GM19324 (cell line): ENCODE data around the gene PTPRN2.

ENCODE experiments used
- ATAC-seq: cut with Tn5 transposase; IDR thresholded peaks from one replicate; pipeline ENCODE4 v1.9.1; 2021; ENCODE audit warnings: mild to moderate bottlenecking, moderate library complexity; ENCODE audit not compliant: unreplicated experiment, low FRiP score

The PTPRN2 gene

DNA sequence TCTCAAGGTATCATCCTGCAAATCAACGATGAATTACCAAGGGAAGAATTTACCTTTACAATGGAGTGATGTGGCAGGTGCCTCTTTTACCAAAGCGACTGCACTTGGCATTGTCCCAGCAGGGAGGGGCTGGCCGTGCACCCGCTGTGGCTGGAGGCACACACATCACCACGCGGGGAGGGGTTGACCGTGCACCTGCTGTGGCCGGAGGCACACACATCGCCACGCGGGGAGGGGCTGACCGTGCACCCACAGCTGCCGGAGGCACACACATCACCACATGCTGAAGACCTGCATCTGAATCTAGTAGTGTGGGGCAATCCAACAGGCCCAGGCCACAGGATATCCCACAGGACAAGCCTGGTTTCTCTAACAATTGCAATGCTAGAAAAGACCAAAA is 757.3 kb downstream of the PTPRN2 start:
- no peak for ATAC-seq

DNA sequence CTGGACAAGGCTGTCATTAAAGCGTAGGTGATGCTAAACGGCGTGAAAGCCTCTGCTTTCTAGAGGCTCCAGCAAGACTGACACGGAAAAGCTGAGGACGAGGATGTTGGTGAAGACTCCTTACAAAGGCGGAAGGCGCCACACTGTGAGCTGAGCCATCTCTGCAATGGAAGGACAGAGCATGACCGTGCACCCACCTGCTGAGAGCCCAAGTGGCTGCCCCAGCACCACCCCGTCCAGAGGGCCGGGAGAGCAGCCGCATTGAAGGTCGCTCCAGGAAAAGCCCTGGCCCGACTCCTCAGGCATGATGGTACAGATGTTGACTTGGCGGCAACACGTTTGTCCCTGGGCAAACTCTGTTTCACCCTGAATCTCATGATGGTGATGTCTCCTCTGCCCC is 758.1 kb downstream of the PTPRN2 start:
- no peak for ATAC-seq

DNA sequence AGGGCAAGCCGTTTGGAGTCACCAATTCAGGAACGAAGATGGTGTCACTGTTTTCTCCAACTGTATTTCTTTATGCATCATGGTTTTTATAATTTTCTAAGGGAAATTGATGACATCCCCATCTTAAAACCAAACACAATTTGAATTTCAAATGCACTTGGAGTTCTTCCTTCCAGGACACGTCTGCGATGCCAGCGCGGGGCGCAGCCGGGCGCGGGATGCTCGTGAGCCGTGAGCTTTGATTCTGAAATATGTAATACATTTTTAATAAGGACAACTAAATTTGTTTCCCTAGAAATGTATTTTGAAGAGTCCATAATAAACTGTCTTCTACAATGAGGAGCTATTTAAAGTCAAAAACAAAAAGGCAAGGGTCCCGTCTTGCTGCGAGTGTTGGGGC is 758.7 kb downstream of the PTPRN2 start:
- no peak for ATAC-seq

DNA sequence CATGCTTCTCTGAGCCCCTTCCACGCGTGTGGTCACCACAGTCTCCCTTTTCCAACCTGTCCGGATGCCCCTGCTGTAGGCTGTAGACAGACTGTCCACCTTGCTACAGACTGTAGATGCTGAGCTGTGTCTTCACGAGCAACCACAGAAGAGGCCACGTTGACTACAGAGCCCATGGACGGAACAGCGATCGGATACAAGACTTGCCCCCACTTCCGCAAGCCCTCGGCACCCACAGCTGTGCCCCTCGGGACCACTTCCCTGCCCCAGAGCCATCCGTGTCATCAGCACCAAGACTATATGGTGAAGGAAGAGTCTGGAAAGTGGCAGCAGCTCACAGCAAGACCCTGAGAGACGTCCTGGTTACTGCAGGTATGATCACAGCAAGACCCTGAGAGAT is 759.4 kb downstream of the PTPRN2 start:
- no peak for ATAC-seq

GRCh38 chr7:157827863-157828160 is 759.8 kb downstream of the PTPRN2 start:
- no peak for ATAC-seq

DNA sequence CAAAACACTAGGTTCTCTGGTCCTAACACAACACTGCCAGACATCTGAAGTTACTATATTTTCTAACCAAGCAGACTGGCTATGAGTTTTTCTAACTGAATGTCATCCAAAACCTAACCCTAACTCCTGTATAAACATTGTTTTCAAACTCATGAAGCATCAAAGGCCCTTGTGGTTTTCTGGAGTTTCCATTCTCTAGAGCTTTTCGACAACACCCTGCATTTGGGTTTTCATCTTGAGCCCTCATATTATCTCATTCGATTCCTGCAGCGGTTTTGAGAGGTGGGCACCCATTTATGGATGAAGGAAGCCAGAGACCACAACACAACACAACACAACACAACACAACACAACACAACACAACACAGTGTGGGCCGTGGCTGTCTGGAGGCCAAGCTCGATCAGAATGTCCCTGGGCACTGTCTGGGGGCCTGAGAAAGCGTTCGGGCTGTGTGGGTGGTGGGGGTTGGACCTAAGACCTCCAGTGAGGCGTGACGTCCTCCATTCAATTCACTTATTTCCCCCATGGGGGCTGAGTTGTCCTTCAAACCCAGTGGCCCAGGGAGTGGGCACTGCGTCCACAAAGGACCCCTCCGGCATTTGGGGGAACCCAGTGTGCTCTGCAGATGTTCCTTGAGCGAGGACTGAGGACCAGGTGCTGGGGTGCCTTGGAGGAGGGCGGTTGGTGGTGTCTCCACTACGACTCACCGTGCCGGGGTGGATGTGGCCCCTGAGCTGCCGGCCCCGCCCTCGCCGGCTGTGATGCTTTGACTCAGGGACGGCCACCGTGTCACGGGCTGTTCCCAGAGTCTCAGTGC is 760.4 kb downstream of the PTPRN2 start:
- ATAC-seq: no peak

DNA sequence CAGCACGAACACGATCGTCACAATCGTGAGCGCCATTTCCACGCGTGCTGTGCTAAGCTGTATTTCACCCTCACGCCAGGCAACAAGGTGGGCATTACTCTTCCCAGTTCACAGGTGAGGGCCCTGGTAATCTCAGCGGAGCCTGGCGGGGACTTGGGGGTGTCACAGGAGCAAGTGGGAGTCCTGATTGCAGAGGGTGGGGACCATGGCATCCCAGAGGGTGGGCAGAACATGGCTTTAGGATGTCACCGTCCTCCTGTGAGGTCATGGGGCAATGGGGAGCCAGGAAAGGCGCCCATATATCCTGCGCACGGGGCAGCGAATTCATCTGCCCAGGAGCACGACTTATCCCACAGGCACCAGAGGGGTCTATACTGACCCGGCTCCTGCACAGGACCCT is 761.1 kb downstream of the PTPRN2 start:
- no peak for ATAC-seq

DNA sequence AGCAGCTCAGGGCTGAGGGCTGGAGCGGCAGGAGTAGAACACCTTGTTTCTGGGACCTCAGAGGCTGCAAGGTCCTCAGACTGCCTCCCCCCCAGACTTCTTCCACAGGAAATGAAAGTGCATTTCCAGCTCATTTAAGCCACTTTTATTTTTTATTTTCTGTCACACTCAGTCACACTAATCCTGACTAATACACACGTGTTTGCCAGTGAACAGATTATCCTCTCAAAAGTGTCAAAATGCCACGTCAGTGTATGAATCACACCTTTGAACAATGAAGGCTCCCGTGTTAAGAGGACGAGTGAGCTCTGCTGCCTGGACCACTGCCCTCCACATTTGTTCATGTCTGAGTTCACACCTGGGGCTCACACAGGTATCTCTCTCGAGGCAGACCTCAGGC is 762.3 kb downstream of the PTPRN2 start:
- no peak for ATAC-seq

DNA sequence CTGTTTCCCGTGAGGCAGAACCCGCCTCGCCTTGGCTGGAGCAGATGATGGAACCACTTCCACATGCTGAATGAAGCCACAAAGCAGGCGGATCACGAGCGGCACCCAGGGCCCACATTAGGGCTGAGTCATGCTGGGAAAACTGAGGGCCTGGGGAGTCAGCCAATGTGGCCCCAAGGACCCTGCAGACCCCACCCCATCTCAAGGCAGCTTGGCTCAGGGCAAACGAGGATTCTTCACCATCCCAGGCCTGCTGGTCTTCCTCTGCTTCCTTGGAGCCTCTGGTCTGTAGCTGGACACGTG is 762.9 kb downstream of the PTPRN2 start:
- ATAC-seq: no peak

DNA sequence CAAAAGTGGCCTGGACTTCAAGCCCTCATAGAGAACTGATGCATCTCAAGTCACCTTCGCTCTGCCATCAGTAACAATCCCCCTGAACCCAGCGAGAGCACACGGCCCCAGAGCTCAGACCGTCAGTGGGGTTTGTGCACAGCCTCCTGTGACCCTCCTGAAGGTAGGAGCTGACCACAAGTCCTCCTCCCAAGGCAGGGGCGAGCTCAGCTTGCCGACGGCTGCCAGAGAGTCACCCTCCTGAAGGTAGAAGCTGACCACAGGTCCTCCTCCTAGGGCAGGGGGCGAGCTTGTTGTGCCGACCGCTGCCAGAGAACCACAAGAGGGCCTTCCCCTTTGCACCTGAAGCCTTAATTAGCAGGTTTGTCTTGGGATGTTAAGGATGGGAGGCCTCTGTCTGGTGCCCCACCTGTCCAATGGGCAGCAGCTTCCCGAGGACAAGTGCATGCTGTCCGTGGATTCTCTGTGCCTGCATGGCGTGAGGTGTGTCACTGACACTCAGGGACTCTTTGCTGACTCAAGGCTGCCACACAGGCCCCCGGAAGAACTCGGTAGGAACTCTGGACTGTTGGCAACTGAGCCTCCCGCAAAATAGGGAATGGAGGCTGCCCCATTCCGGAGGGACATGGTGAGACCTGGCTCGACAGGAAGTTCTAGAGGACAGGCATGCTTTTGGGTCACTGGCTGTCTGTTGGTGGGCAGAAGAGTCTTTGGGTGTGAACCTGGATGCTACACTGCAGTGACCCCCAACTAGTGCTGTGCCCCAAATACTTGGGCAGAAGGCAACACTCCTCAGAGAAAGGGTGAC is 763.4 kb downstream of the PTPRN2 start:
- no peak for ATAC-seq

- no peak for ATAC-seq
Observed at GRCh38 chr7:157822688-157823031, 765.0 kb downstream of the PTPRN2 start.

DNA sequence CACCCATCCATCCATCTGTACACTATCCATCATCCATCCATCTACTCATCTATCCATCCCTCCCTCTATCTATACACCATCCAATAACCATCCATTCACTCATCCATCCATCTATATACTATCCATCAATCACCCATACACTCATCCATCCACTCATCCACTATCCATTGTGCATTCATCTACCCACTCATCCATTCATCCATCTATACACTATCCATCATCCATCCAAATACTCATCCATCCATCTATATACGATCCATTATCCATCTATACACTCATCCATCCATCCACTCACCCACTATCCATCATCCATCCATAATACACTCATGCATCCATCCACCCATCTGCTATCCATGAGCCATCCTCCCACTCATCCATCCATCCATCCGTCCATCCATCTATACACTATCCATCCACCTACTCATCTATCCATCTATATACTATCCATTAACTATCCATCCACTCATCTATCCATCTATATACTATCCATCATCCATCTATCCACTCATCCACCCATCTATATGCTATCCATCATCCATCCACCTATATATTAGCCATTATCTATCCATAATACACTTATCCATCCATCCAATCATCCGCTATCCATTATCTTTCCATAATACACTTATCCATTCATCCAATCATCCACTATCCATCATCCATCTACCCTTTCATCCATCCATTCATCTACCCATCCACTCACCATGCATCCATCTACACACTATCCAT is 765.5 kb downstream of the PTPRN2 start:
- ATAC-seq: no peak

GRCh38 chr7:157820796-157821195 is 766.8 kb downstream of the PTPRN2 start:
- no peak for ATAC-seq

DNA sequence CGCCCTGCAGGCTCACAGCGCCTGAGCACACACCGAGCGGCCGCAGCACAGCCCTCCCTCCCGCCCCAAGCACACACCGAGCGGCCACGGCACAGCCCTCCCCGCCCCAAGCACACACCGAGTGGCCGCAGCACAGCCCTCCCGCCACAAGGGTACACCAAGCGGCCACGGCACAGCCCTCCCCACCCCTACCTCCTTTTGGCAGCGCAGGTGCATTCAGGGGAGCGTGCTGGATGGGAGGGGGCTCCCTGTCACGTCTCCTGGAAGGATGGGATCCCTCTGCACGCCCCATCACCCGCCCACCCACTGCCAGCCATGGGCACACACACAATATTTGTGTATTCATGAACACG is 768.2 kb downstream of the PTPRN2 start:
- no peak for ATAC-seq

- ATAC-seq: no peak
Observed at GRCh38 chr7:157818701-157819454, 768.7 kb downstream of the PTPRN2 start.

GRCh38 chr7:157817944-157818700 is 769.5 kb downstream of the PTPRN2 start:
- ATAC-seq: no peak

DNA sequence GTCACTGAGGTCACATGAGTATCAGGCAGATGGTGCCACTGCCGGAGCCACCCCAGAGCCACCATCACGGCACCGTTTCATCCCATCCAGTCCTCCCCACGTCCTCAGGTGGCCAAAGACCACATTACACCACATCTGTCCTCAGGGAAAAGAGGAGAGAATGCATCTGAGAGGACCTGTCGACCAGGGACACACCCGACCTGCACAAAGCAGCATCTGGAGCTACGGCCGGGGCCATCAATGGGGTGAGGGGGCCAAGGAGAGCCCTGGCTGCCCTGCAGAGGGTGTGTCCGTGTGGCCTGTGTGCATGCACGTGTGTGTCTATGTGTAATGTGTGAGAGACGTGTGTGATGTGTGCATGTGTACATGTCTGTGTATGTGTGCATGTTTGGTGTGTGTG is 770.2 kb downstream of the PTPRN2 start:
- no peak for ATAC-seq

DNA sequence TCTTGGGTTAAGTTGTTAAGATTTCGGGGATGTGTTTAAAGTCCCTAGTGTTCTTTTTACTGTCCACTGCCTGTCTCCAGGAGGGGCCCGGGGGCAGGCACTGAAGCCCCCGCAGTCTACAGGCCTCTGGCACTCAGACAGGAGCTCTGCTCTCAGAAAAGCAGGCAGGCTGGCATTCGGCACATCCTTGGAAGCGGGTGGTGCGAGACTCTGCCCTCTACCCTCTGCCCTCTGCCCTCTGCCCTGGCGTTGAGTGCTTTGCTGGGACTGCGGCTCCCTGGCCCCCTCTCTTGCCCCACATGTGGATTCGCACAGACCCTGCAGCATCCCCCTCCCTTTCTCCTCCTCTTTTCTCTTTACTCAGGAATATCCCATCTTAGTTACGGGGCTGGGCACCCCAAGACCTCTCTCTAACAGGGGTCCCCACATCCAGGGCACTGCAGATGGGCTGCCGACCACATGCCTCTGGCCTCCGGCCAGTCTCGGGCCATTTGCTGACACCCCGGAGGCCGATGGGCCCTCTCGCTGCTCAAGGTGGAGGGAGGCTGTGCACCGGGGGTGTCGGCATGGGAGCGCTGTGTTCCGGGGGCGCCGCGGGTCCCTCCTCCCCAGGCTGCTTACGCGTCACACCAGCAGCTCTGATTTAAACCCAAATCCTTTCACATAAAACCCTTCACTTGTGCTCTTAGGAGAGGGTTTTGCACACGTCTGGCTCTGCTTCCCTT is 770.9 kb downstream of the PTPRN2 start:
- ATAC-seq: no peak

DNA sequence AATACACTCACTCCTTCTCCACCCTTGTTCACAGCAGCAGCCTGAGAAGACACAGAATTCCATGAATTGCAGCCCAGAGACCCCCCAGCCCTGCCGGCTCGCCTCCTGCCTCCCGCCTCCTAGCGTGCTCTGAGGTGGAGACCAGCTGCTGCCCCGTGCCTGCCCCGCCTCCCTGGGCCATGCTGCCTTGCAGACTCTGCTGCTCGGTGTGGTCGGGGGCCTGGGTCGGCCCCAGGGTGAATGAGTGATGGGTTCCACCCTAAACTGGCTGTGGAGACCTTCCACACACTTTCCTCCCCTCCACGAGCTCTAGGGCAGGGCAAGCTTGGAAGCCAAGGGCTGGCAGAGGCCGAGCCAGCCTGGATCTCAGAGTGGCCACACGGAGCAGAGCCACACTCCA is 771.5 kb downstream of the PTPRN2 start:
- ATAC-seq: no peak

DNA sequence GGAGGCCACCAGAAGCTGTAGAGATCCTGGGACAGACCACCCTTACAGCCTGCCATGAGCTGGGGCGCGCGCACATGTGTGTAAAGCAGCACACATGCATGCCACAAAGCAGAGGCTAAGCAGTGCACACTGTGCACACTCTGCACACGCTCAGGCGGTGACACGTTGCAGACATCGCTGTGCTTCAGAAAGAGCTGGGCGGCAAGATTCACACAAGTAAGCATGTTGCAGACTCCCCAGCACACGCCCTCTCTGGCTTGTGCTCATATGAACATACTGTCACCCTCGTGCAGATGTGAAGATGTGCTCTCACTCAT is 772.0 kb downstream of the PTPRN2 start:
- ATAC-seq: no peak
